Measurements from ENCODE around the gene FUBP3.

Gene FUBP3

GRCh38 chr9:130630071-130630450, 50.7 kb downstream of the FUBP3 start:
- Histone ChIP-seq H3K27ac (ENCODE audit: low read depth, low read length) (no peak overlapping the region), H3K36me3 (ENCODE audit: low read length) (no peaks in the 10 kb centered on the region), H3K9ac (ENCODE audit: low read length) (no peak overlapping the region), H3K27me3 (ENCODE audit: low read length) (no peaks in the 10 kb centered on the region), H3K79me2 (ENCODE audit: insufficient read depth, low read length) (no peaks in the 10 kb centered on the region), H3F3A (ENCODE audit: insufficient read depth) (no peaks in the 10 kb centered on the region), H4K20me1 (ENCODE audit: low read depth, low read length) (no peaks in the 10 kb centered on the region), H2AFZ (ENCODE audit: low read depth, low read length, severe bottlenecking) (no peak overlapping the region), H3K4me3 (ENCODE audit: insufficient read depth, low read length, poor library complexity, severe bottlenecking) (no peak overlapping the region), H3K9me2 (replicated peaks; ENCODE audit: insufficient read depth, low read length) (no peaks in the 10 kb centered on the region), H3K4me2 (ENCODE audit: low read depth, low read length, poor library complexity, severe bottlenecking) (no peak overlapping the region), H3K9me3 (ENCODE audit: insufficient read depth, low read length) (no peaks in the 10 kb centered on the region)
- TF ChIP-seq CTCF (IDR thresholded peaks at IDR 0.05; ENCODE audit: insufficient read depth, low read length, poor library complexity, severe bottlenecking) = no peak
- no peak for TF ChIP-seq EZH2phosphoT487 (conservative IDR thresholded peaks at IDR 0.05; ENCODE audit: low read length)

- no peaks in the 10 kb centered on the region for H3K9me2 ChIP-seq (replicated peaks; ENCODE audit: insufficient read depth, low read length)
- H3K4me3 ChIP-seq (ENCODE audit: insufficient read depth, low read length, poor library complexity, severe bottlenecking) = no peak overlapping the region
- no peak overlapping the region for H3K27ac ChIP-seq (ENCODE audit: low read depth, low read length)
- H3K79me2 ChIP-seq (ENCODE audit: insufficient read depth, low read length) = no peaks in the 10 kb centered on the region
- no peaks in the 10 kb centered on the region for H3F3A ChIP-seq (ENCODE audit: insufficient read depth)
- H2AFZ ChIP-seq (ENCODE audit: low read depth, low read length, severe bottlenecking) = no peak overlapping the region
- no peaks in the 10 kb centered on the region for H3K27me3 ChIP-seq (ENCODE audit: low read length)
- no peak overlapping the region for H3K4me2 ChIP-seq (ENCODE audit: low read depth, low read length, poor library complexity, severe bottlenecking)
- TF ChIP-seq CTCF (IDR thresholded peaks at IDR 0.05; ENCODE audit: insufficient read depth, low read length, poor library complexity, severe bottlenecking) = no peak
- no peak for TF ChIP-seq EZH2phosphoT487 (conservative IDR thresholded peaks at IDR 0.05; ENCODE audit: low read length)
- no peaks in the 10 kb centered on the region for H3K36me3 ChIP-seq (ENCODE audit: low read length)
- H3K9me3 ChIP-seq (ENCODE audit: insufficient read depth, low read length) = no peaks in the 10 kb centered on the region
- H3K9ac ChIP-seq (ENCODE audit: low read length) = no peak overlapping the region
- H4K20me1 ChIP-seq (ENCODE audit: low read depth, low read length) = no peaks in the 10 kb centered on the region
These were observed 51.3 kb downstream of the FUBP3 start for GRCh38 chr9:130630506-130631330.

- Histone ChIP-seq H3K4me3 (ENCODE audit: insufficient read depth, low read length, poor library complexity, severe bottlenecking) (no peak overlapping the region), H2AFZ (ENCODE audit: low read depth, low read length, severe bottlenecking) (no peak overlapping the region), H3K36me3 (ENCODE audit: low read length) (no peaks in the 10 kb centered on the region), H3K27ac (ENCODE audit: low read depth, low read length) (no peak overlapping the region), H3K9me3 (ENCODE audit: insufficient read depth, low read length) (no peaks in the 10 kb centered on the region), H3K79me2 (ENCODE audit: insufficient read depth, low read length) (no peaks in the 10 kb centered on the region), H3K9me2 (replicated peaks; ENCODE audit: insufficient read depth, low read length) (no peaks in the 10 kb centered on the region), H3F3A (ENCODE audit: insufficient read depth) (no peaks in the 10 kb centered on the region), H4K20me1 (ENCODE audit: low read depth, low read length) (no peaks in the 10 kb centered on the region), H3K27me3 (ENCODE audit: low read length) (no peaks in the 10 kb centered on the region), H3K9ac (ENCODE audit: low read length) (no peak overlapping the region), H3K4me2 (ENCODE audit: low read depth, low read length, poor library complexity, severe bottlenecking) (no peak overlapping the region)
- TF ChIP-seq EZH2phosphoT487 (conservative IDR thresholded peaks at IDR 0.05; ENCODE audit: low read length) = no peak
- no peak for TF ChIP-seq CTCF (IDR thresholded peaks at IDR 0.05; ENCODE audit: insufficient read depth, low read length, poor library complexity, severe bottlenecking)
These were observed 52.1 kb downstream of the FUBP3 start for GRCh38 chr9:130631331-130632080.

Measured in SU-DHL-6 (cell line).